Fibroblast of skin of right biceps (primary cell): ENCODE results near the gene PTGES2.

Experiments used
- DNase-seq: peaks from one replicate; pipeline ENCODE4 v3.0.0-alpha.2; 2013

Gene PTGES2

GRCh38 chr9:128153060-128153946 is 25.8 kb upstream of the PTGES2 start:
- no peak for DNase-seq

GRCh38 chr9:128152133-128153059 is 24.9 kb upstream of the PTGES2 start:
- no peak for DNase-seq

GRCh38 chr9:128151309-128152132 is 24.0 kb upstream of the PTGES2 start:
- DNase-seq: no peak

GRCh38 chr9:128150594-128151308 is 23.2 kb upstream of the PTGES2 start:
- DNase-seq: no peak

GRCh38 chr9:128149951-128150593 is 22.5 kb upstream of the PTGES2 start:
- DNase-seq: no peak

- no peak for DNase-seq
These were observed 21.6 kb upstream of the PTGES2 start, which contains the start of gene LCN2 for GRCh38 chr9:128149001-128149701. Gene LCN2, plus strand, starts transcription at chr9:128149453. Its CDS starts 73 bp downstream, at chr9:128149526.

- no peak for DNase-seq
These were observed 21.0 kb upstream of the PTGES2 start for GRCh38 chr9:128148509-128149000.

GRCh38 chr9:128146591-128147120 is 19.1 kb upstream of the PTGES2 start:
- DNase-seq: no peak

- no peak for DNase-seq
These were observed 18.4 kb upstream of the PTGES2 start for GRCh38 chr9:128145951-128146351.

- DNase-seq: no peak
These were observed 18.0 kb upstream of the PTGES2 start for GRCh38 chr9:128145536-128145935.

- no peak for DNase-seq
These were observed 17.0 kb upstream of the PTGES2 start for GRCh38 chr9:128144239-128145181.

GRCh38 chr9:128143525-128144238 is 16.2 kb upstream of the PTGES2 start:
- no peak for DNase-seq

- DNase-seq: no peak
These were observed 15.1 kb upstream of the PTGES2 start for GRCh38 chr9:128142596-128142995.

GRCh38 chr9:128142061-128142460 is 14.5 kb upstream of the PTGES2 start:
- no peak for DNase-seq

GRCh38 chr9:128141604-128142003 is 14.1 kb upstream of the PTGES2 start:
- no peak for DNase-seq

GRCh38 chr9:128139621-128140020 is 12.1 kb upstream of the PTGES2 start:
- no peak for DNase-seq

- no peak for DNase-seq
These were observed 10.5 kb upstream of the PTGES2 start for GRCh38 chr9:128138001-128138400.
